Kidney epithelial cell (primary cell): Measurements from ENCODE around the gene UBTF. TPM values are rescaled to one million over a fixed set of nuclear protein-coding genes. Genes with fewer than 3 reads are reported as not detected.
A peak's percentile ranks its signal among the peaks of the same experiment; 100 is the strongest.

Source experiments
- DNase-seq: peaks from one replicate; pipeline ENCODE4 v3.0.0-alpha.2; 2010; ENCODE audit warnings: low read depth
- H3K27me3 ChIP-seq: 2 replicates; pipeline ENCODE4 v1.6.0; 2011; ENCODE audit warnings: low read length; ENCODE audit not compliant: control insufficient read depth, insufficient read depth
- H3K36me3 ChIP-seq: 2 replicates; pipeline ENCODE4 v1.5.1; 2011; ENCODE audit warnings: low read length; ENCODE audit not compliant: control insufficient read depth, insufficient read depth
- H3K4me3 ChIP-seq: 2 replicates; pipeline ENCODE4 v1.5.1; 2011; ENCODE audit warnings: low read depth, mild to moderate bottlenecking, control low read depth, low read length
- CTCF ChIP-seq: IDR thresholded peaks from 2 replicates; pipeline ENCODE4 v1.5.1; 2011; ENCODE audit warnings: mild to moderate bottlenecking, moderate library complexity, low read length, control low read depth, inconsistent platforms; ENCODE audit not compliant: insufficient read depth, poor library complexity, severe bottlenecking
- total RNA-seq: library from RNA; depleted of rRNA; stranded (reverse); fragments of >200 nt; gene quantifications from 2 replicates; pipeline ENCODE4 v1.2.3, GENCODE V29; 2015

The UBTF gene
- total RNA-seq, 1 donor from 2014 or later, result 41.7 TPM

DNA sequence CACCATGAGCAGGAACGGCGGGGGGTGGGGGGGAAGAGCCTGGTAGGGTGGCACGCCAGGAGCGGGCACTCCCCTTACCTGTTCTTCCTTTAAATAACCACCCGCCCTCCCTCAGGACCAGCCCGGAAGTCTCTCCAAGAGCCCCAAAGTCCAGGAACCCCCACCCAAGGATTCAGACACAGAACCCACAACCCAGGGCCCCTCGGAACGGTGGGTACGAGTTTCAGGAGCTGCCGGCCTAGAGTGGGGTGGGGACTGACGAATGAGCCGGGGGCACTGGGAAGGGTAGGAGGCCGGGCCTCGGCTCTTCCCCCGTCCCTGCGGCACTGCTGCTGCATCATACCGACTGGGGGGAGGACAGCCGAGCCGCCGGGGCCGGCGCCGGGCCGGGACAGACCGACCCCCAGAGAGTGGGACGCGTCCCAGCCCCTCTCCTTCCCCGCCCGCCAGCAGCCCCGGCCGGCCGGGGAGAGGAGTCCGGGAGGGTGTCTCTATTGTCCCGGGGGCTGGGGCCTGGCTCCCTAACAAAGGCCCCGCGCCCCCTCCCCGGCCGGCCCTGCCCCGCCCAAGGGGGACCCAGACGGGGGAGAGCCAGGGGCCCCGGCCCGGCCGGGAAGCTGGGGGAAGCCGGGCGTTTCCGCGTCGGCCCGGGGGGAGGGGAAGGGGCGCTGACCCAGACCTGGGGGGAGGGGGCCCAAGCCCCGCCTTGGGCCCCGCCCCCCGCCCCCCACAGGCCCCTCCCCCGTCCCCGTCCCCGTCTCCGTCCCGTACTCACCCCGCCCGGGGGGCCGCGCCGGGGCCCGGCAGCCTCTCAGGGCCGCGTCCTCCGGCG is 20.5 kb downstream of the UBTF start:
- Histone ChIP-seq H3K36me3 (peaks cover 8% of the 10 kb centered on the region), H3K27me3 (no peaks in the 10 kb centered on the region), H3K4me3 (peak overlapping the region; percentile 84)
- TF ChIP-seq CTCF, result no peak
- no peak for DNase-seq

GRCh38 chr17:44197980-44198720 is 21.3 kb downstream of the UBTF start:
- no peak for DNase-seq
- no peak for TF ChIP-seq CTCF
- peak overlapping the region; percentile 84 for H3K4me3 ChIP-seq
- no peaks in the 10 kb centered on the region for H3K27me3 ChIP-seq
- peaks cover 10% of the 10 kb centered on the region for H3K36me3 ChIP-seq

DNA sequence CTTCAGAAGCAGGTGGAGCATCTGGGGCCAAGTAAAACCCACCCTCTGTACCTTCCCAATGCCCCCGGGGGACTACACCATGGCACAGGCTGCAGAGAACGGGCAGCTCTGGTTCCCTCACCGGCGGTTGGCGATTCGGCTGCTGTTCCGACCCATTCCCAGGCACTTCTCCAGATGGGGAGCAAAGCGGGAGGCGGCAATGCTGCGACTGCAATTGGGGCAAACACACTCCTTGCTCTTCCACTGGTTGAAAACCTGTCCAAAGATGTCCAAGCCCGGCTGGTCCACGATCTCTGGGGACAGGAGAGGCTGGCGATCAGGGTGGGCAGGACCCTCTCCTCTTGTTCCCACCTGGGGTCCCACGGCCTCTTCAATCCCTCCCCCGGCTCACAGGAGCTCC is 22.4 kb downstream of the UBTF start:
- H3K4me3 ChIP-seq, result no peak overlapping the region
- peaks cover 11% of the 10 kb centered on the region for H3K36me3 ChIP-seq
- DNase-seq, result no peak
- no peak for TF ChIP-seq CTCF
- H3K27me3 ChIP-seq, result no peaks in the 10 kb centered on the region

DNA sequence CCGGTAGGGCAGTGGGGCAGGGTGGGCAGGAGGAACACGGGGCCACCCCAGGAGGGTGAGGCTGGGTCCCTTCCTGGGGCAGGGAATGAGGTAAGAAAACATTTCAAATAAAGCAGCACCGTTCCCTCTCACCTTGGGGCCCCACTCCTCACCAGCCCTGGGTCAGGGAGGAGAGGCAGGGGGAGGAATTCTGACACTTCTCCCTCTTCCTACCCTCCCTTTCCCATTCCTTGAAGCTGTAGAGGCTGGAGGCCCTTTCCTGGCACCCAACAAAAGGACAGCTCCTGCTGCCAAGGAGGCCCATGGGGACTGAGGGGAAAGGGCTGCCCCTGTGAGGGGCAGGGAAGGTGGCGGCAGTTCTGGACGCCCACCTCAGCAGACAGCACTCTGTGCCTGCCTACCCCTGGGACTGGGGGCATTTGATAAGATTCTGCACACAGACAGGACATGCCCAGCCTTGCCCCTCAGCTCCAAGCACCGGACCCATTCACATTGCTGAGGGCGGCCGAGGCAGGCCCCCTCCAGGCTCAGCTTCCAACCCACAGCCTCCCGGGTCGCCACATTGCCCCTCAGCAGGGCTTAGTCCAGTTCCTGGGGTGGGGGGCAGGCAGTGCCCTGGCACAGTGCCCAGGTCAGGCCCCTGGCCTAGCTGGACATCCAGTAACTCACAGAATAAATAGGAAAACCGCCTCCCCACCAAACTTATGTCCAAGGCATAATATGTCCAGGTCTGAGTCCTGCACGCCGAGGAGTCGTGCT is 26.0 kb downstream of the UBTF start:
- Histone ChIP-seq H3K4me3 (no peak overlapping the region), H3K36me3 (peaks cover 11% of the 10 kb centered on the region), H3K27me3 (no peaks in the 10 kb centered on the region)
- DNase-seq, result no peak
- TF ChIP-seq CTCF, result no peak

GRCh38 chr17:44192750-44193149 is 26.7 kb downstream of the UBTF start:
- Histone ChIP-seq H3K27me3 (no peaks in the 10 kb centered on the region), H3K36me3 (peaks cover 11% of the 10 kb centered on the region), H3K4me3 (no peak overlapping the region)
- DNase-seq, result no peak
- no peak for TF ChIP-seq CTCF
